Measurements from ENCODE around the gene ECE1. TPM values are rescaled to one million over a fixed set of nuclear protein-coding genes. Genes with fewer than 3 reads are reported as not detected.

ECE1 gene
- total and polyA plus RNA-seq, 2 donors (not counting 3 experiments of a cell fraction or from before 2014, with no cell fraction given), result 437 to 562 TPM

- no peaks in the 10 kb centered on the region for H4K20me1 ChIP-seq (replicated peaks; ENCODE audit: control insufficient read depth, extremely low read depth, insufficient read depth, low read length)
- no peak overlapping the region for H3K4me3 ChIP-seq (replicated peaks in 1 of 3; ENCODE audit: insufficient read depth in 1 of 3, low read depth in 1 of 3, low read length in 3 of 3)
- dilution Hi-C loops (cut with MboI; ENCODE audit: extremely low pct_ligation_motif_present, low sequenced_read_pairs), result no loop called here
- FAIRE-seq (no peak), DNase-seq (ENCODE audit: low read depth, low spot score) (no peak)
- no peaks in the 10 kb centered on the region for H3K9me3 ChIP-seq (replicated peaks; ENCODE audit: control insufficient read depth, insufficient read depth, low read length)
- ChIA-PET POLR2A (no interaction called here), CTCF (interaction anchor here (1.0 to 9.7 kb wide), 5 partner anchors 12 to 112 kb away, joined by 3 to 301 read pairs (median 3); no protein-coding TSS in a partner anchor)
- H3K9me1 ChIP-seq (replicated peaks; ENCODE audit: control insufficient read depth, extremely low read depth, insufficient read depth, low read length), result no peaks in the 10 kb centered on the region
- H3K4me1 ChIP-seq (ENCODE audit: control insufficient read depth, extremely low read depth, insufficient read depth, low read length), result peaks cover 44% of the 10 kb centered on the region
- BruUV-seq (replicated peaks), result no TSS peak
- no peak overlapping the region for H3K27ac ChIP-seq (ENCODE audit: insufficient read depth, low read depth, low read length)
- intact Hi-C loops (cut with micrococcal nuclease), result loop anchor here (10.0 kb wide), 1 partner anchor 316 kb away; no protein-coding TSS in a partner anchor
- peaks cover 36% of the 10 kb centered on the region for H3K79me2 ChIP-seq (ENCODE audit: control insufficient read depth, insufficient read depth, low read length)
- no peak overlapping the region for H2AFZ ChIP-seq (ENCODE audit: low read depth, low read length)
- no peaks in the 10 kb centered on the region for H3K27me3 ChIP-seq (ENCODE audit: control insufficient read depth in 2 of 2, insufficient read depth in 2 of 2, low read length in 2 of 2)
- no peak overlapping the region for H3K4me2 ChIP-seq (ENCODE audit: insufficient read depth, low read length)
- peaks cover 23 to 49% of the 10 kb centered on the region in 2 experiments for H3K36me3 ChIP-seq (ENCODE audit: control insufficient read depth in 2 of 2, extremely low read depth in 1 of 2, insufficient read depth in 2 of 2, low read length in 2 of 2)
- H3K9ac ChIP-seq (replicated peaks; ENCODE audit: extremely low read depth, insufficient read depth, low read length), result no peak overlapping the region
- TF ChIP-seq CTCF (IDR thresholded peaks at IDR 0.05; ENCODE audit: extremely low read depth in 1 of 2, insufficient read depth in 1 of 2, low read depth in 1 of 2, low read length in 2 of 2), result no peak
These were observed 31.7 kb downstream of the ECE1 start for GRCh38 chr1:21258331-21259134.

- DNase-seq (ENCODE audit: low read depth, low spot score), result no peak
- H3K4me2 ChIP-seq (ENCODE audit: insufficient read depth, low read length), result no peak overlapping the region
- peaks cover 23 to 48% of the 10 kb centered on the region in 2 experiments for H3K36me3 ChIP-seq (ENCODE audit: control insufficient read depth in 2 of 2, extremely low read depth in 1 of 2, insufficient read depth in 2 of 2, low read length in 2 of 2)
- FAIRE-seq, result no peak
- H3K4me1 ChIP-seq (ENCODE audit: control insufficient read depth, extremely low read depth, insufficient read depth, low read length), result peaks cover 37% of the 10 kb centered on the region
- CTCF ChIA-PET, result interaction anchor here (1.1 to 9.7 kb wide), 3 partner anchors 13 to 110 kb away, joined by 3 to 301 read pairs (median 298); no protein-coding TSS in a partner anchor
- no peak overlapping the region for H3K9ac ChIP-seq (replicated peaks; ENCODE audit: extremely low read depth, insufficient read depth, low read length)
- TF ChIP-seq EZH2 (IDR thresholded peaks at IDR 0.05; ENCODE audit: borderline replicate concordance, low read depth, low read length, severe bottlenecking) (no peak), FOS (IDR thresholded peaks at IDR 0.05; ENCODE audit: borderline replicate concordance, insufficient read depth, low read length) (no peak), POLR2AphosphoS5 (IDR thresholded peaks at IDR 0.05; ENCODE audit: insufficient read depth, low read depth, low read length) (no peak), MAX (IDR thresholded peaks at IDR 0.05; ENCODE audit: insufficient read depth, insufficient read length) (no peak), POLR2A (IDR thresholded peaks at IDR 0.05; ENCODE audit: low read depth, low read length) (no peak), GATA2 (IDR thresholded peaks at IDR 0.05; ENCODE audit: insufficient read depth, insufficient read length, low read depth, low read length) (no peak), CTCF (IDR thresholded peaks at IDR 0.05; ENCODE audit: extremely low read depth in 1 of 2, insufficient read depth in 1 of 2, low read depth in 1 of 2, low read length in 2 of 2) (no peak), MYC (IDR thresholded peaks at IDR 0.05; ENCODE audit: low read depth, low read length) (no peak), JUN (IDR thresholded peaks at IDR 0.05; ENCODE audit: borderline replicate concordance, insufficient read depth, insufficient read length, low read depth) (no peak)
- no peaks in the 10 kb centered on the region for H3K27me3 ChIP-seq (ENCODE audit: control insufficient read depth in 2 of 2, insufficient read depth in 2 of 2, low read length in 2 of 2)
- POLR2A ChIA-PET, result no interaction called here
- dilution Hi-C loops (cut with MboI; ENCODE audit: extremely low pct_ligation_motif_present, low sequenced_read_pairs) (no loop called here), intact Hi-C loops (cut with micrococcal nuclease) (loop anchor here (10.0 kb wide), 1 partner anchor 317 kb away; no protein-coding TSS in a partner anchor)
- H2AFZ ChIP-seq (ENCODE audit: low read depth, low read length), result no peak overlapping the region
- no peak overlapping the region for H3K4me3 ChIP-seq (replicated peaks in 1 of 3; ENCODE audit: insufficient read depth in 1 of 3, low read depth in 1 of 3, low read length in 3 of 3)
- peaks cover 32% of the 10 kb centered on the region for H3K79me2 ChIP-seq (ENCODE audit: control insufficient read depth, insufficient read depth, low read length)
- BruUV-seq (replicated peaks), result no TSS peak
- H3K9me3 ChIP-seq (replicated peaks; ENCODE audit: control insufficient read depth, insufficient read depth, low read length), result no peaks in the 10 kb centered on the region
- no peak overlapping the region for H3K27ac ChIP-seq (ENCODE audit: insufficient read depth, low read depth, low read length)
- H4K20me1 ChIP-seq (replicated peaks; ENCODE audit: control insufficient read depth, extremely low read depth, insufficient read depth, low read length), result no peaks in the 10 kb centered on the region
- no peaks in the 10 kb centered on the region for H3K9me1 ChIP-seq (replicated peaks; ENCODE audit: control insufficient read depth, extremely low read depth, insufficient read depth, low read length)
These were observed 32.7 kb downstream of the ECE1 start for GRCh38 chr1:21257431-21258135.
